ENCODE results near the gene RHEBL1.
A peak's percentile ranks its signal among the peaks of the same experiment; 100 is the strongest.

RHEBL1 gene

DNA sequence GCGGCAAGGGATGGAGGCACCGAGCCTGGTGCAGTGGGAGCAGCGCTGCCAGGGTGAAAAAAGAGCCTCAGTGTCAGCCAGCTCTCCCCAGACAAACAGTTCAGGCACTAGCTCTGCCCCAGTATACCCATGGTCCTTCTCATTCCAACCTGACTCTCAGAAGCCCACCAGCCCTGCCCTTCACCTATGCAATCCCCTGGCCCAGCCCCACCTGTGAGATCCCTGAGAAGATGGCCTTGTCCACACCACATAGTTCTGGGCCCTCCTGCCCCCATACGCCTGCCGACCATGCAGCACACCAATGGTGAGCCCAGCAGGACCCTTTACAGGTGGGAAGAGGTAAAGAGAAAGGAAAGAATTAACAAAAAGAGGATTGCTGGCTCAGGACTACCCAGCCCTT, 15.7 kb downstream of the RHEBL1 start:
- DNase-seq, result no peak

DNA sequence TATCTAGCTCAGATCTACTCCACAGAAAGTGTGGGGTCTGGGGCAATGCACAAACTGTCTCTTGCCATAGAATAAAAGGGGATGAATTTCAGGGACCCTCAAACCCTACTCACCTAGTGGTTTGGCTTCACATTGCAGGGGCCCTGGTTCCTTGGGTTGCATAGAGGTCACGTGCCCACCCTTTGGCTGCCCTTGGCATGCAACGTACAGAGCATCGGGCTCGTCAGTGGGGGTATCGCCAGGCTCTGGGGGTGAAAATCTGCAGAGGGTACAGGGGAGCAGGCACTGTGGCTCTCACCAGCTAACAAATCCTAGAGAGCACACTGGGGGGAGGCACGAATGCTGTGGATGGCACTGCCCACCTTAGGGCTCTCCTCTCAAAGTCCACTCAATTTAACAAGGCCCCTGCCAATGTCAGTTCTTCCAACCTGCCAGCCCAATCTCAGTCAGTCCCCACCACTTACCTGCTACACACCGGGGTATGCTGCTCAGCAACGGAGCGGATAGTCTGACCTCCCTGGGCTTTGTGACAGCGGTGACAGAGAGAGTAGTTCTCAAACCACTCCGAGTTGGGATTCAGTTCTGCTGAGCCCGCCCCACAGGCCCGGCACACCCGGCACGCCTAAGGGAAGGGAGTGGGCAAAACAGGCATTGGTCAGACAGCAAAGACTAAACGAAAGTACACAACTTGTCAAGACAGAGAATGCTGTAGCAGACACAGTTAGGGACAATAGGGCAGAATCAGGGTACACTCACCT, 17.1 kb downstream of the RHEBL1 start:
- no peak for DNase-seq

DNA sequence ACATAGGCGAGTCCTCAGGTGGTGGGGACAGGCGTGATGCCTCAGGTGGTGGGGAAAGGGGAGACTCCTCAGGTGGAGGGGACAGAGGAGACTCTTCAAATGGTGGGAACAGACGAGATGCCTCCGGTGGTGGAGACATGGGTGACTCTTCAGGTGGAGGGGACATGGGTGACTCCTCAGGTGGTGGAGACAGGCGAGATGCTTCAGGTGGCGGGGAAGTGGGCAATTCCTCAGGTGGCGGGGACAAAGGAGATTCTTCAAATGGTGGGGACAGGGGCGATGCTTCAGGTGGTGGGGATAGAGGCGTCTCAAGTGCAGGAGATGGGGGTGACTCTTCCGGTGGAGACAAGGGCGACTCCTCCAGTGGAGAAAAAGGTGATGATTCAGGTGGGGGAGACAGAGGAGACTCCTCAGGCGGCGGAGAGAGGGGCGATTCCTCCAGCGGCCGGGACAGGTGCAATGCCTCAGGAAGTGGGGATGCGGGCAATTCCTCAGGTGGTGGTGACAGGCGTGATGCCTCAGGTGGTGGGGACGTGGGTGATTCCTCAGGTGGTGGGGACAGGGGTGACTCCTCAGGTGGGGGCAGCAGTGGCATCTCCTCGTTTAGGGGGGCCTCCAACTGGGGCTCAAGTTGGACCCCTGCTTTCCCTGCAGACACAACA, 17.9 kb downstream of the RHEBL1 start:
- no peak for DNase-seq

DNA sequence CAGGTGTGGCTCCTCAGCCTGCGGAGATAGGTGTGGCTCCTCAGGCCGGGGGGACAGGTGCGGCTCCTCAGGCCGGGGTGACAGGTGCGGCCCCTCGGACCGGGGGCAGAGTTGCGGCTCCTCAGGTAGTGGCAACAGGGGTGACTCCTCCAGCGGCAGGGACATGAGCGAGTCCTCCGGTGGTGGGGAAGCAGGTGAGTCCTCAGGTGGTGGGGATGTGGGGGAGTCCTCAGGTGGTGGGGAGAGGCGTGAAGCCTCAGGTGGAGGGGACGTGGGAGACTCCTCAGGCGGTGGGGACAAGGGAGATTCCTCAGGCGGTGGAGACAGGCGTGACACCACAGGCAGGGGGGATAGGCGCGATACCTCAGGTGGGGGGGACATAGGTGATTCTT, 18.4 kb downstream of the RHEBL1 start:
- DNase-seq, result no peak

DNA sequence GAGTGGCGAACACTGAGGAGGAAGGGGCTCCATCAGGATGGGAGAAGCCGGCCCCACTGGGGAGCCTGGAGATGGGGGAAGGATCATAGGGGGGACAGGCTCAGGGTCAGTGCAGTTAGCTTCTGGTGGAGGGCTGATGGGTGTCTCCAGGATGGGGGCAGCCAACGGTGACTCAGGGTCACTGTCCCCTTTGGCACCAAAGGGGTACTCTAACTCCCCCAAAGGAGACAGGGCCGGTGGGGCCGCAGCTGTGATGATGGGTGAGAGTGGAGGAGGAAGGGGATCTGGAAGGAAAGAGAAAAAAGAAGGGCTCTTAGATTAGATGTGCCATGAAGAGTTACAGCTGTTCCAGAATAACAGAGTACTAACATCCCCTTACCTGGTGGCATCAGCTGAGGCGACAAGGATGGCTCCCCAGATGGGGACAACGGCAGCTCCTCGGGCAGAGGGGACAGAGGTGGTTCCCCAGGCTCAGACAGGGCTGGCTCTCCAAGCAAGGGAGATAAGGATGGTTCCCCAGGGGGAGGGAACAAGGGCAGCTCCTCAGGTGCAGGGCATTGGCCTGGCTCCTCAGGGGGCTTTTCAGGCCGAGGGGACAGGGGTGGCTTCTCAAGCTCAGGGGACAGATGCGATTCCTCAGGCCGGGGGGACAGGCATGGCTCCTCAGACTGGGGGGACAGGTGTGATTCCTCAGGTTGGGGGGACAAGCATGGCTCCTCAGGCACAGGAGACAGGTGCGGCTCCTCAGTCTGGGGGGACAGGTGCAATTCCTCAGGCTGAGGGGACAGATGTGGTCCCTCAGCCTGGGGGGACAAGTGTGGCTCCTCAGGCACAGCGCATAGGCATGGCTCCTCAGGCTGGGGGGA, 19.0 kb downstream of the RHEBL1 start:
- no peak for DNase-seq

DNA sequence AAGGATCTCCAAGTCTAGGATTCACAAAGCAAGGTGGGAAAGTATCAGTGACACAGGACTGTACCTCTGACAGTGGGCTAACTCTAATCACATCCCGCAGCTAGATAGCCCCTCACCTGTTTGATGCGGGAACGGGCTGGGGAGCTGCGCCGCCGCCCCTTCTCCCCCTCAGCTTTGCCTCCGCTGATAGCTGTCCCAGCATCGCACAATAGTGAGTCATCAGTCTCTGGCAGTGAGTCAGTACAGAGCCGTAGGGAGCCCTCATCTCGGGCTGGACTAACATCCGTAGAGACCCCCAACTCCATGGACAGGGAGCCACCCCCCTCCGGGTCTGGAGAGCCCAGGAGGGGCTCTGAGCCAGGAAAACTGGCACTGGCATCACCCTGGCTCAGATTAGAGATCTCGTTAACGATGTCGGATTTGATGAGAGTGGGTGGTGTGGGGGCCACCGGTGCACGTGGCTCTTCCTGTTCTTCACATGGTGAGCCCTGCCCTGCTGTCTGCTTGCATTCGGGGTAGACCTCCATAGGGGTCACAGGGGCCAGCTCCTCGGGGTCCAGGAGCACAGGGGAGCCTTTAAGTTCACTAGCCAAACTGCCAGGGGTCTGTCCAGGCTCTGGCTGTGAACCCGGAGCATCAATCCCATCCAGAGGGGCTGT, 20.1 kb downstream of the RHEBL1 start:
- DNase-seq, result no peak

DNA sequence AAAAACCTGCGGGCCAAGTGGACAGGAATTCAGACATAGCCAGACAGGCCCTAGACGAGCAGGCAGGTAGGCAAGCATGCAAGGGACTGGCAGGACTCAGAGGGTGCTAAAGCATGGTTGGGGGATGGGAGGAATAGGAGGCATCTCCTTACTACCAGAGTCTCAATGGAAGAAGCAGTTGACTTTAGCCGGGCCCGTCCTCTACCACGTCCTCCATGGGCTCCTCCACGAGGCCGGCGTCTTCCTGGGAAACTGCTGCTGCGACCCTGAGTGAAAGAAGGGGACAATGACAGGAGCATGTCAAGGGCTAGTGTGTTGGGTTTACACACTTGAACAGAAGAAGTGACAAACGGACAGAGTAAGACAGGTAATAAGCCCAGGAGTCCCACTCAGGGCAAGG, 20.8 kb downstream of the RHEBL1 start:
- no peak for DNase-seq

DNA sequence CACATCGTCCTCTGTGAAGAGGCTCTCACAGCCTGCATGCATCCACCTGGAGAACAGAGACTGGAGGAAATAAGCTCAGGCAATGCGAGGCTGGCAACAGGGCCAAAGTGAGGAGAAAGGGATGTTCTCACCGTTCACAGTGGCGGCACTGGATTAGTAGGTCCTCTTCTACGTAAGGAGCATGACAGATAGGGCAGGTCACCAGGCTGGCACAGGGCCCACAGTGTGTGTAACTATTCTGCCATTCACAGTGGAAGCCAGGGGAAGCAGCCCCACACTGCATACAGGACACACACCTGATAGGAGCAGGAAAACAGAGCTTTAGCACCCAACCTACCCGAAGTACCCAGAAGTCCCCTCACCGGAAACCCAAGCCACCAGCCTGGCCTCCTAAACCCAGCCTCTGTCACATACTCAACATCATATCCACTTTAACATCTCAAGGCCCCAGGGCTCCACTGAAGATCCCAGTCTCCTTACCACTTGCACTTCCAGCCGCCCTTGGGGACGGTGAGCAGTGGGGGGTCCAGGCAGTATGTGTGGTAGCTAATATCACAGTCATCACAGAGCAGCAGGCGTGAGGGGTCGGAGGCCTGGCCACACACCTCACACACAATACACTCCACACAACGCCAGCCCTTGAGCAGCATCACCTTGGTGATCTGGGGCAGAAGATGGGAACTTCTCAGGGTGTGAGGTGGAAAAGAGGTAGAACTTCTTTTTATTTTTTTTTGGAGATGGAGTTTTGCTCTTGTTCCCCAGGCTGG, 23.5 kb downstream of the RHEBL1 start:
- DNase-seq, result no peak

DNA sequence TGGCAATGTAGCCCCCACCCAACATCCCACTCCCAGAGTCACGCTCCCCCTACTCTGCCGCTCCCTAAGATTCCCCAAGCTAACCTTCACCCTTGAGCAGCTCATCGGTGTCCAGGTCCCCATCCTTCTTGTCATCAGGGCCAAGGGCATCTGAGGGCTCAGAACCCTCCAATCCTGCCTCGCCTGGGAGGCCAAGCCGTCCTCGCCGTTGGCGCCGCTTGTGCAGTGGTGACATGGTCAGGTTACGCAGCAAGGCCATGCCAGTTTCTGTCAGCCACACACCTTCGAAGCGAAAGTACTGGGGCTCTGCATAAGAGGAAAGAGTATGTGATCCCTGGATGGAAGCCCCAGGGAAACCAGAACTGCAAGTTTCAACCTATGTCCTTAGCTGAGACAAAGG, 25.1 kb downstream of the RHEBL1 start:
- DNase-seq, result no peak

DNA sequence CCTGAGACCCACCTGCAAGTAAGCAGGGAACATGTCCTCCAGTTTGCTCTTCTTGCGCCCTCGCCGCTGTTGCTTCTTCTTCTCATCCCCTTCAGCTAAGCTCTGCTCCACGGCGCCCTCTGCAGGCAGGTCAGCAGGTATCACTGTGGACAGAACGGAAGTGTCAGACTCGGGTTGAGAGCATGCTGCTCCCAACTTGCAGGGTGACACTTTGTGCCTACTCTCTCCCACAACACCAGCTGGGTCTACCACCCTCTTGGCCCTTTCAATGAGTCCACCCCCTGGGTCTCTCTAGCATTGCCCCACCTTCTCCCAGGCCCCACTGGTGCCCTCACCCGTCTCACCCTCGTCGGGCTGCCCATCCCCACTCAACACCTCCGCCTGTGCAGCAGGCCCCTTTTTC, 25.9 kb downstream of the RHEBL1 start:
- DNase-seq, result peak in 1 of 2 experiments; percentile 28

DNA sequence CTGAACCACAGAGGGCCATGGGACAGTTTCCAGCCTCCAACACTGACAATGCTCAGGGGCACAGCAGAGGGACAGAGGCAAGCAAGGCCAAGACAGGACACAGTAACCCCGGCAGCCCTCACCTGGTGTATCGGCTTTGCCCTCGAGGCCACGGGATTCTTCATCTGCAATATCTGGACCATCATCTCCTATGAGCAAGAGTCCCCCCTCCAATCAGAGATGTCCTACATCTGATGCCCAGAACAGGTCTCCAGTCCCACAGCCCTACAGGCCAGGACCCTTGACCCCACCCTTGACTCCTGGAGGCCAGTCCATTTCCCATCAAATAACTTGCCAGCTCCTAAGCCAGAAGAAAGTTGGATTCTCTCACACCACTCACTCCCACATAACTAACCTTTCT, 26.5 kb downstream of the RHEBL1 start:
- DNase-seq, result no peak

DNA sequence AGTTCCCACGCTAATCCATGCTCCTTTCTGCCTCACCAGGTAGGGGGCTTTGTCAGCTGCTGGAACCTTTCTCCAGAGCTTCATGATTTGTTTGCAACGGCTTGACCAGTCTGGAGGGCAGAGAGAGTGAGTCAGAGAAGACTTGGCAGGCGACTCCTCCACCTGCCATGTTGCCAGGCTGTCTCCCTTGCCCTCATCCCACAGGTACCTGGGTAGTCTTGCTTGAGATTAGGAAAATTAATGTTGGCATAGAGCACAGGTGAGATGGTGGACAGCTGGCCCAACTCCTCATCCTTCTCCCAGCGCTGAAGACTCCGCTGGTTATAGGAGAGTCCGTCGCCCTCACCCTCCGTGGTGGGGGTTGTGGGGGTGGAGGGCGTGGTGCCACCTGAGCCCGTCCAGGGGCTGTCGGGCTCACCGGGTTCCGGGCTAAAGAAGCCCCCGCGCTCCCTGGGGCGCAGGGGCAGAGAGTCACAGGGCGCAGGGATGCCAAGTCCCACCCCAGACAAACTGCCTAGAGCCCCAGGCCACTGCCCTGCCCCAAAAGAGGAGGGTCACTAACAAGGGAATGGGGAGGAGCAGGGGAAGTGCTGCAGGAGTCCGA, 27.8 kb downstream of the RHEBL1 start:
- no peak for DNase-seq

DNA sequence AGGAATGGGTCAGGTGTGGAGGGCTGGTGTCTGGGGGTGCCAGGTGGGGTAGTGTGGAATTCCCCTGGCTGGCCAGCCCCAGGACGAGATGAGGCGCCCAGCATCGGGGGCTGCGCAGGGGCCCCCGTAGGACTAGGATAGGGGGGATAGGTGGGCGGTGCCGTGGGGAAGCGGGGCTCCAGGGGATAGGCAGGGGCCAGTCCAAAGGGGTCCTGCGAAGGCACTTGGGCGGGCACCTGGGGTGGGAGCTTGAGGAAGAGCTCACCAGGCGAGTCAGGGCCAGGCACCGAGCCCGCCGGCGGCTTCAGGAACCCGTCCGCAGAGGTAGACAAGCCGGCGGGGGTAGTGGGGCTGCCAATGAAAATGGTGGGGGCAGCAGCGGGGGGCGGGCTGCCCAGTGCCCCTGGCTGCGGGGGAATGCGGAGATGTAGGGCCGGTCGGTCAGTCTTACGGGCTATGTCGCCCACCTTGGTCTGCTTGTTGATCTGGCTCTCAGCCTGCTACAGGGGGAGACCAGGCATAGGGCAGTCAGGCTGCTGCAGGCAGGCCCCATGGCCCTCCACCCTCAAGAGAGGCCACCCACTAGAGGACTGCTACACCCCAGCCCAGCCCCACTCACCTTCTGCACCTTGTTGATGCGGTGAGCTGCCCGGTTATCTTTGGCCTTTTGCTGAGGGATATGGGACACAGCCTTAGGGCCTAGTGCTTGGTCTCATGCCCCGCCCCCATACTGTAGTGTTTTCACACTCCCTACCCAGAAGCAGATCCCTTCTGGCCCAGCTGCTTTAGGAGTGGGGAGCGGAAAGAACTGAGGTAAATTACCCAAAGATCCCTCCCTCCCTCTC, 28.5 kb downstream of the RHEBL1 start:
- no peak for DNase-seq

DNA sequence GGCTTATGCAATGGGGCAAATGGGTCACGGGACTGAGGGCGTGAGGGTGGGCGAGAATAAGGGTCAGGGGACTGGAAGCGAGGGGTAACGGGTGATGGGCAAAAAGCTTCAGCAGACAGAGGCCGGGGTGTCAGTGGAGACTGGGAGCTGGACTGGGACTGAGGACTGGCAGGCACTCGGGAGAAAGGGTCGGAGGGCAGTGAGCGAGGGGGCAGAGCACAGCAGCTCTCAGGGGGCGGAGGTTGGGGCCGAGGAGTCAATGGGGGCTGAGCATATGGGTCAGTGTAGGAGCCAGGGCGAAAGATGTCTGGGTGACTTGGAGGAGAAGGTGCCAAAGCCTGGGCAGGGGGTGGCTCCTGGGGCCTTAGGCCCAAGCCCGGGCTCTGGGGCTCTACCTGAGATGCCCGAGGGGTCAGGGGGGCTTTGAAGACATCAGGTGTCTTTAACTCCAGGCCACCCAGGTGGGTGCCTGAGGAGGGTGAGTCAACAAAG, 29.4 kb downstream of the RHEBL1 start:
- DNase-seq, result no peak

DNA sequence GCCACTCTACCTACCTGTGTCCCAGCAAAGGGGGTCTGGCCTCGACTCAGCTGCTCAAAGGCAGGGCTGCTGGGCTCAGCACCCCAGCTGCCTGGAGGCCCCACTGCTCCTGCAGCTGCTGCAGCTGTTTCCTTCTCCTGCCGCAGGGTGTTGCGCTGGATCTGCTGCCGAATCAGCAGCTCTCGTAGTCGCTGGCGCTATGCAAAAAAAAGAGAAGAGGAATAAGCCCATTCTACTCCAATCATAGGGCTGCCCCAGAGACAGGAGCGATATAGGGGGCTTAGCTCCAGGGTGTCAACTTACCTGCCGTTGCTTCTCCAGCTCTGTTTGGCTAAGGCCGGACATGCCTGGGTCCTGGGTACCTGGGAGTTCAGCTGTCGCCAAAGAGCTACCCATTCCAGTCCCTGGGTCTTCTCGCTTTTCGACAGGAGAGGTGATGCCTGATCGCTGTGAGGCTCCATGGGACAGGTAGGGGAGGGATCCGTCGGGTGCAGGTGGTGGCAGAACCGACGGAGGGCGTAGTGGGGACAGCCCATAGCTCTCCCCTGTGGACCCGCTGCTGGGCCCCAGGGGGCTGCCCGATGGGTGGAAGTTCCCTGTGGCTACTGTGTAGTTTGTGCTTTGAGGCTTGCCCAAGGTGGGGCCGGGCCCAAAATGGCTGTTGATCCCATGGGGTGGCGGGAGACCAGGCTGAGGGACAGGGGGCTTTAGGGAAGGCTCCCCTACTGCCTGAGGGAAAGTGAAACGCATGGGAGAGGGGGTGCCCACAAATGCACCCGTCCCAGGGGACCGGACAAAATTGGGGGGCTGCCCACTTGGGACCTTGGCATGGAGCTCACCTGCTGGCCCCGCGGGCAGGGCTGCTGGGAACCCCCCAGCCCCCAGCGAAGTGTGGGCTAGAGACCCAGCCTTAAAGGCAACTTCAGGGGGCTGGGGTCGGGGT, 30.1 kb downstream of the RHEBL1 start:
- no peak for DNase-seq

DNA sequence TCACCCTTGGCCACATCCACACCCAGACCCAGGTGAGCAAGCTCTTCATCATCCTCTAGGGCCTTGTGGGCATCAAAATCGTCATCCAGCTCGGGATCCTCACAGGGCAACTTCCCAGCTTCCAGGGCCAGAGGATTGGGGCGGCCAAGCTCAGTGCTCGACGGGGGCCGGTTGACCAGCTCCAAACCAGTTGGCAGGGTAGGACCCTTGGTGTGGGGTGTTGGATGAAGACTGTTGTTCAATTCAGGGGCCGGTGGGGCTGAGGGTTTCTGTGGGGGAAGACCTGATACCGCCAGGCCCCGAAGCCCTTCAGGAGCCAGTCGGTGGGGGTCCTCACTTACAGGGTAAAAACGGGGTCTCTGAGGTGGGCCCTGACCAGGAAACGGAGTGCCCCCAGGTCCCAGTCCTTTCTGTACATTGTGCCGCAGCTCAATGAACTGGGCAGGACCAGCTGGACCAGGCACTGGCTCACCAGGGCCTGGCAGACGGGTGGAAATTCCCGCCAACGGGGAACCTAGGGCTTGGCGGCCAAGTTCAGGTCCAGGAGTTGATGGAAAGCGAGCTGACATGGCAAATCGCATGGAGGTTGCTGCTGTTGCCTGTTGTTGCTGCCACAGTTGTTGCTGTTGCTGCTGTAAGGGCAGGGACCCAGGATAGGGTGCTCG, 31.4 kb downstream of the RHEBL1 start:
- DNase-seq, result no peak

DNA sequence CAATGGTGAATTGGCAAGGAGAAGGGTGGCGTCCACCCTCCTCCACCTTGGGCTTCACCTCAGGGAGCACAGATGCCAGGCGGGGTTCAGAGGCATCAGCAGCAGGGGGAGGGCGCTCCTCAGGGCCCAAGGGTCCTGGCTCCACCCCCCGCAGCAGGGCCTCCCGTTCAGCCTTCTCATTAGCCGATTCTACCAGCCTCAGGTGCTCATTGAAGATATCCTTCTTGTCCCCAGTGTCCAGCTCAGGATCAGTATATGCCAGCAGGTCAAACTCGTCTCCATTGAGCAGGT, 31.9 kb downstream of the RHEBL1 start:
- DNase-seq, result no peak

DNA sequence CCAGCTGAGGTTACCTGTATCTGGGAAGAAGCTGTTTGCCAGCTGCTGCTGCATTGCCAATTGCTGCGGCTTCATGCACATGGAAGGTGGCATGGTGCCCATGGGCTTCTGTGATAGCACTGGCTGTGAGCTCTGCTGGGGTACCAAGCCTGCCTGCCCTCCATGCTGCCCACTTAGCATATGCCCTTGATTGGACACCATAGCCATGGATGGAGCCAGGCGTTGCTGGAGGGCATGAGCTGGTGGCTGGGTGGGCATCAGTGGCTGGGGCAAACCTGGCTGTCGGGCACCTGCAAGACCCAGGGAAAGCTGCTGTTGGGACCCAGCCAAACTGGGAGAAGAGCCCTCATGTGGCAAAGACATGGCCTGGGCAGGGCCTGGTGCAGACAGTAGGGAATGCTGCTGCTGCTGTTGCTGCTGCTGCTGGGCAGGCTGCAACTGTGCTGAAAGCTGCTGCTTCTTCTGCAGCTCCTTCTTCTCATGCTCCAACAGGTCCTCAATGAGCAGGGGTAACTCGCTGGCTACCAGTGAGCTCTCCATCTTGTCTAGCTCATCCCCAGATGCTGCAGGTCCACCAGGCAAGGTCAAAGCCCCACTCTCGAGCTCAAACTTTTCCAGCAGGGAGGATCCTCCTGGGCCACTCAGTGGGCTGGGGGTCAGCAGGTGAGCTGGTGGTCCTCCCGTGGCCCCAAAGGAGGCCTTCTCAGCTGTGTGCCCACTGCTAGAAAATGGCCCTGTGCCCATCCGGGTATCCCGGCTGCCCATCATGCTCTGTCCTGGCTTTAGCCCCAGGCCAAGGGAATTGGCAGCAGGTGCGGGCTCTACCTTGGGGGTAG, 32.5 kb downstream of the RHEBL1 start:
- no peak for DNase-seq

Data from NCI-H1930 (cell line).